CD14-positive monocyte (primary cell): ENCODE data around the gene ME3. TPM values are rescaled to one million over a fixed set of nuclear protein-coding genes. Genes with fewer than 3 reads are reported as not detected.

Experiments
- DNase-seq, 3 donors: peaks; one replicate each; pipeline ENCODE4 v3.0.0-alpha.2; 2011 to 2022
- H2AFZ ChIP-seq: 2 replicates; pipeline ENCODE4 v1.6.0; 2012; ENCODE audit warnings: mild to moderate bottlenecking, low read depth, low read length, inconsistent platforms; ENCODE audit not compliant: insufficient read depth, poor library complexity, severe bottlenecking
- H3K27ac ChIP-seq, 2 donors: 1 replicate in 1 of 2; 2 replicates in 1 of 2; pipeline ENCODE4 v1.5.1; 2012 to 2013; ENCODE audit warnings: low read length in 2 of 2, control low read depth in 1 of 2, inconsistent platforms in 1 of 2, low read depth in 1 of 2, mild to moderate bottlenecking in 1 of 2
- H3K27me3 ChIP-seq, 2 donors: one replicate each; pipeline versions ENCODE4 v1.6.0 to v1.6.1; 2011 to 2013; ENCODE audit warnings: low read length in 2 of 2; ENCODE audit not compliant: control insufficient read depth in 2 of 2, insufficient read depth in 2 of 2
- H3K36me3 ChIP-seq, 2 donors: replicated peaks in 1 of 2; 1 replicate in 1 of 2; 2 replicates in 1 of 2; pipeline versions ENCODE4 v1.5.1 to v1.6.1; 2012 to 2013; ENCODE audit warnings: low read length in 2 of 2, control low read depth in 1 of 2, inconsistent platforms in 1 of 2, mild to moderate bottlenecking in 1 of 2; ENCODE audit not compliant: insufficient read depth in 2 of 2, control insufficient read depth in 1 of 2
- H3K4me1 ChIP-seq, 2 donors: 1 replicate in 1 of 2; 2 replicates in 1 of 2; pipeline versions ENCODE4 v1.5.1 to v1.6.1; 2012 to 2013; ENCODE audit warnings: low read length in 2 of 2, control low read depth in 1 of 2, inconsistent platforms in 1 of 2, mild to moderate bottlenecking in 1 of 2, moderate library complexity in 1 of 2; ENCODE audit not compliant: insufficient read depth in 2 of 2, control insufficient read depth in 1 of 2
- H3K4me2 ChIP-seq: replicated peaks from 2 replicates; pipeline ENCODE3; 2012; ENCODE audit warnings: low read length, moderate library complexity, mild to moderate bottlenecking; ENCODE audit not compliant: poor library complexity, severe bottlenecking; ENCODE audit errors: extremely low read depth
- H3K4me3 ChIP-seq, 3 experiments: fragments of 200-600 bp in 1 of 3; sonication (generic) in 1 of 3; replicated peaks in 1 of 3; 1 replicate in 2 of 3; 2 replicates in 1 of 3; pipeline ENCODE4 v1.5.1; 2011 to 2013; ENCODE audit warnings: low read length in 3 of 3, mild to moderate bottlenecking in 3 of 3, control low read depth in 2 of 3, low read depth in 2 of 3, inconsistent platforms in 1 of 3, moderate library complexity in 1 of 3
- H3K79me2 ChIP-seq: 2 replicates; pipeline ENCODE4 v1.6.0; 2012; ENCODE audit warnings: mild to moderate bottlenecking, control low read depth, inconsistent platforms, low read length, moderate library complexity; ENCODE audit not compliant: insufficient read depth
- H3K9ac ChIP-seq: 2 replicates; pipeline ENCODE4 v1.6.0; 2017; ENCODE audit warnings: low read length, mild to moderate bottlenecking; ENCODE audit not compliant: insufficient read depth, poor library complexity, severe bottlenecking
- H3K9me3 ChIP-seq, 2 donors: replicated peaks in 1 of 2; 1 replicate in 1 of 2; 2 replicates in 1 of 2; pipeline versions ENCODE4 v1.5.1 to v1.6.1; 2012 to 2013; ENCODE audit warnings: low read length in 2 of 2, control low read depth in 1 of 2; ENCODE audit not compliant: control insufficient read depth in 1 of 2, insufficient read depth in 1 of 2
- H4K20me1 ChIP-seq: 2 replicates; pipeline ENCODE4 v1.6.0; 2012; ENCODE audit warnings: mild to moderate bottlenecking, low read length, control low read depth, moderate library complexity; ENCODE audit not compliant: insufficient read depth
- H3K27ac Mint-ChIP-seq, 7 donors: one replicate each; pipeline ENCODE4 v1.8.0; 2020; ENCODE audit warnings: mild to moderate bottlenecking in 7 of 7, mixed read lengths in 7 of 7, moderate library complexity in 6 of 7, inconsistent platforms in 2 of 7
- H3K27me3 Mint-ChIP-seq, 3 donors: one replicate each; pipeline ENCODE4 v1.8.0; 2021 to 2022; ENCODE audit warnings: low read depth in 3 of 3, mild to moderate bottlenecking in 3 of 3, mixed read lengths in 3 of 3, moderate library complexity in 3 of 3, inconsistent platforms in 1 of 3
- H3K36me3 Mint-ChIP-seq, 2 donors: one replicate each; pipeline ENCODE4 v1.8.0; 2020; ENCODE audit warnings: mixed read lengths in 2 of 2, inconsistent platforms in 1 of 2, mild to moderate bottlenecking in 1 of 2
- H3K4me1 Mint-ChIP-seq: one replicate; pipeline ENCODE4 v1.8.0; 2020; ENCODE audit warnings: mild to moderate bottlenecking, mixed read lengths
- H3K4me3 Mint-ChIP-seq, 2 donors: one replicate each; pipeline ENCODE4 v1.8.0; 2020; ENCODE audit warnings: mild to moderate bottlenecking in 2 of 2, mixed read lengths in 2 of 2, moderate library complexity in 1 of 2
- H3K9me3 Mint-ChIP-seq, 7 donors: one replicate each; pipeline ENCODE4 v1.8.0; 2020 to 2022; ENCODE audit warnings: mixed read lengths in 7 of 7, mild to moderate bottlenecking in 6 of 7, moderate library complexity in 6 of 7, inconsistent platforms in 2 of 7
- WGBS: methylation state at CpG from one replicate; pipeline ENCODE4 v1.1.5; 2013; ENCODE audit warnings: missing lambda C conversion rate; ENCODE audit not compliant: insufficient coverage; 5-methylcytosine and 5-hydroxymethylcytosine counted together
- intact Hi-C, 2 donors: fragments of 100-400 bp; cut with micrococcal nuclease; formaldehyde crosslinking; loops; one replicate each; pipeline versions ENCODE4 v1.15.0 to v1.15.1; 2023
- polyA plus RNA-seq, 3 donors: library from polyadenylated mRNA; depleted of rRNA in 1 of 3; unstranded in 2 of 3; stranded (reverse) in 1 of 3; fragments of 300-500 nt in 2 of 3; fragments of >200 nt in 1 of 3; fragmentation: Illumina TruSeq in 2 of 3; gene quantifications; 1 replicate in 2 of 3; 2 replicates in 1 of 3; pipeline ENCODE4 v1.2.3, GENCODE V29; 2012 to 2021
- TF ChIP-seq, protein P1 (sequence below): fragments of 200-600 bp; IDR thresholded peaks from one replicate; pipeline ENCODE4 v1.8.0; 2022; ENCODE audit warnings: antibody characterized with exemption, mild to moderate bottlenecking

Gene ME3
- polyA plus RNA-seq, 3 donors = 0.31 to 3.0 (median 0.42) TPM

DNA sequence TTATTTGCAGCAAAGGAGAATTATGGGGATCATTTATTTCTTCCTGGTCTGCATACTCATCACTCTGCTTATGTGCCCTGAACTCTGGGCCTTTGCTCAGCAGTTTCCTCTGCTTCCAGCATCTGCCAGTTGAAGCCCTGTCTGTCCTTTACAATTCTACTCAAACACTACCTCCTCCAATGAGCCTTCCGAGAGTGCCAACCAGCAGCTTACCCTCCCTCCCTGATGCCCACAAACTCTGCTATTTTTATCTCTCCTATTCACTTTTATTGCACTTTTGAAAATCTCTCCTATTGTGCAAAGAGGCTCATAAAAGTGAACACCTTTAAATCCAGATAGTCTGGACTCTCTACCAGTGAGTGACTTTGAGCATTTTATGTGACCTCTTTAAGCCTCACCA, 3.6 kb upstream of the ME3 start:
- WGBS = 80% methylated on average over 1 of the region's 1 CpG
- Mint-ChIP-seq H3K27me3 (peaks cover 8 to 18% (median 15%) of the 10 kb centered on the region in 3 donors), H3K4me3 (no peak overlapping the region), H3K36me3 (no peaks in the 10 kb centered on the region), H3K27ac (no peak overlapping the region), H3K9me3 (peaks cover 0 to 3% (median 0%) of the 10 kb centered on the region in 7 donors), H3K4me1 (peaks cover 15% of the 10 kb centered on the region)
- TF ChIP-seq, protein P1, sequence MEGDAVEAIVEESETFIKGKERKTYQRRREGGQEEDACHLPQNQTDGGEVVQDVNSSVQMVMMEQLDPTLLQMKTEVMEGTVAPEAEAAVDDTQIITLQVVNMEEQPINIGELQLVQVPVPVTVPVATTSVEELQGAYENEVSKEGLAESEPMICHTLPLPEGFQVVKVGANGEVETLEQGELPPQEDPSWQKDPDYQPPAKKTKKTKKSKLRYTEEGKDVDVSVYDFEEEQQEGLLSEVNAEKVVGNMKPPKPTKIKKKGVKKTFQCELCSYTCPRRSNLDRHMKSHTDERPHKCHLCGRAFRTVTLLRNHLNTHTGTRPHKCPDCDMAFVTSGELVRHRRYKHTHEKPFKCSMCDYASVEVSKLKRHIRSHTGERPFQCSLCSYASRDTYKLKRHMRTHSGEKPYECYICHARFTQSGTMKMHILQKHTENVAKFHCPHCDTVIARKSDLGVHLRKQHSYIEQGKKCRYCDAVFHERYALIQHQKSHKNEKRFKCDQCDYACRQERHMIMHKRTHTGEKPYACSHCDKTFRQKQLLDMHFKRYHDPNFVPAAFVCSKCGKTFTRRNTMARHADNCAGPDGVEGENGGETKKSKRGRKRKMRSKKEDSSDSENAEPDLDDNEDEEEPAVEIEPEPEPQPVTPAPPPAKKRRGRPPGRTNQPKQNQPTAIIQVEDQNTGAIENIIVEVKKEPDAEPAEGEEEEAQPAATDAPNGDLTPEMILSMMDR = no peak
- H3K4me2 ChIP-seq = no peak overlapping the region
- peaks cover 8 to 15% of the 10 kb centered on the region in 2 donors for H3K4me1 ChIP-seq
- no peaks in the 10 kb centered on the region for H4K20me1 ChIP-seq
- H3K79me2 ChIP-seq = no peaks in the 10 kb centered on the region
- no peak overlapping the region for H3K4me3 ChIP-seq
- no peak overlapping the region for H2AFZ ChIP-seq
- intact Hi-C loops = loop anchor here in 1 of 2 donors (10.0 kb wide), 1 partner anchor 129 kb away; the partner anchor contains the start of gene PRSS23
- H3K36me3 ChIP-seq = no peaks in the 10 kb centered on the region
- no peak overlapping the region for H3K9ac ChIP-seq
- H3K27me3 ChIP-seq = peaks cover 3 to 9% of the 10 kb centered on the region in 2 donors
- DNase-seq = no peak
- H3K9me3 ChIP-seq = no peaks in the 10 kb centered on the region
- no peak overlapping the region for H3K27ac ChIP-seq

DNA sequence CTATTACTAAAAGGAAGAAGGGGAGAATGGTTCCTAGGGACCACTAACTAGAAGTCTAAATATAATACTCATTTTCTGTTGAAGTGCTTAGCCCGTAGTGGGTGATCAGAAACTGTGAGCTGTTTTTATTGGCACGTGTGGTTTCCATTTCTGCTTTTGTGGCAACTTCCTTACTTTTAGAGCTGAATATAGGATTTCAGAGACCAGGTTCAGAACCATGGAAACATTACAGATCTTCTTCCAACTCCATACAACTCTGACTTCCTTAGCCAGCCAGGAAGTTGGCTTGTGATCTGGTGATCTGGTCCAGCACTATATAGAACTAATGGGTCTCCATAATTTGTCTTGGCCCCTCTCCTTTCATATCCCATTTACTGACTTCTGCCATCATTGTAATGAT, 2.6 kb upstream of the ME3 start:
- peak in 2 of 3 donors; percentile 6 to 17 for DNase-seq
- Mint-ChIP-seq H3K27me3 (peaks cover 13 to 25% (median 20%) of the 10 kb centered on the region in 3 donors), H3K9me3 (peaks cover 0 to 3% (median 0%) of the 10 kb centered on the region in 7 donors), H3K4me3 (no peak overlapping the region), H3K36me3 (no peaks in the 10 kb centered on the region), H3K27ac (no peak overlapping the region), H3K4me1 (peaks cover 20% of the 10 kb centered on the region)
- H3K4me1 ChIP-seq = peaks cover 8 to 15% of the 10 kb centered on the region in 2 donors
- peaks cover 5 to 13% of the 10 kb centered on the region in 2 donors for H3K27me3 ChIP-seq
- no peak overlapping the region for H3K27ac ChIP-seq
- no peak overlapping the region for H2AFZ ChIP-seq
- TF ChIP-seq, protein P1 = no peak
- no CpG with 5 or more reads among the region's 2 CpGs for WGBS
- intact Hi-C loops = loop anchor here in 1 of 2 donors (10.0 kb wide), 1 partner anchor 130 kb away; the partner anchor contains the start of gene PRSS23
- H3K4me2 ChIP-seq = no peak overlapping the region
- H3K9ac ChIP-seq = no peak overlapping the region
- H3K36me3 ChIP-seq = no peaks in the 10 kb centered on the region
- H3K79me2 ChIP-seq = no peaks in the 10 kb centered on the region
- no peaks in the 10 kb centered on the region for H4K20me1 ChIP-seq
- H3K9me3 ChIP-seq = no peaks in the 10 kb centered on the region
- no peak overlapping the region for H3K4me3 ChIP-seq
